Measurements from ENCODE around the gene TBC1D8. TPM values are rescaled to one million over a fixed set of nuclear protein-coding genes. Genes with fewer than 3 reads are reported as not detected.

The TBC1D8 gene
- total RNA-seq, 6 experiments from 2014 or later: 1.2 to 2.0 (median 1.5) TPM

DNA sequence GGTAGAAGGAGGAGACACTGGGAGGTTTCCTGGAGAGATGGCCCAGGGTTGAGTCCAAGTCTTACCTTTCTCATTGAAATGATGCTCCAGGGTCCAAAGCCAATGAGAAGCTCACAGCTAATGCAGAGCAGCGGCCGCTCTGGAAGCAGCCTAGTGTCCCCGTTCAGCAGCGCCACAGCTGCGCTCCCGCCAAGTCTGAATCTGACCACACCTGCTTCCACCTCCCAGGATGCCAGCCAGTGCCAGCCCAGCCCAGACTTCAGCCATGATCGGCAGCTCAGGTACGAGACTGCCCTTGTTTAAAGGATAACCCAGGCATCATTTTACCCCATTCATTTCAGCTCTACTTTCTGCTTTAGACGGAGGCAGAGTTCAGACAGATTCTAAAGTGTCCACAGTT is 161.0 kb downstream of the TBC1D8 start:
- TF ChIP-seq, protein P1, sequence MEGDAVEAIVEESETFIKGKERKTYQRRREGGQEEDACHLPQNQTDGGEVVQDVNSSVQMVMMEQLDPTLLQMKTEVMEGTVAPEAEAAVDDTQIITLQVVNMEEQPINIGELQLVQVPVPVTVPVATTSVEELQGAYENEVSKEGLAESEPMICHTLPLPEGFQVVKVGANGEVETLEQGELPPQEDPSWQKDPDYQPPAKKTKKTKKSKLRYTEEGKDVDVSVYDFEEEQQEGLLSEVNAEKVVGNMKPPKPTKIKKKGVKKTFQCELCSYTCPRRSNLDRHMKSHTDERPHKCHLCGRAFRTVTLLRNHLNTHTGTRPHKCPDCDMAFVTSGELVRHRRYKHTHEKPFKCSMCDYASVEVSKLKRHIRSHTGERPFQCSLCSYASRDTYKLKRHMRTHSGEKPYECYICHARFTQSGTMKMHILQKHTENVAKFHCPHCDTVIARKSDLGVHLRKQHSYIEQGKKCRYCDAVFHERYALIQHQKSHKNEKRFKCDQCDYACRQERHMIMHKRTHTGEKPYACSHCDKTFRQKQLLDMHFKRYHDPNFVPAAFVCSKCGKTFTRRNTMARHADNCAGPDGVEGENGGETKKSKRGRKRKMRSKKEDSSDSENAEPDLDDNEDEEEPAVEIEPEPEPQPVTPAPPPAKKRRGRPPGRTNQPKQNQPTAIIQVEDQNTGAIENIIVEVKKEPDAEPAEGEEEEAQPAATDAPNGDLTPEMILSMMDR (IDR thresholded peaks at IDR 0.05): no peak
- H3K36me3 Mint-ChIP-seq (ENCODE audit: low read depth): 0 out of 2 replicates have a peak, but pooled peaks cover 5% of the 10 kb centered on the region

DNA sequence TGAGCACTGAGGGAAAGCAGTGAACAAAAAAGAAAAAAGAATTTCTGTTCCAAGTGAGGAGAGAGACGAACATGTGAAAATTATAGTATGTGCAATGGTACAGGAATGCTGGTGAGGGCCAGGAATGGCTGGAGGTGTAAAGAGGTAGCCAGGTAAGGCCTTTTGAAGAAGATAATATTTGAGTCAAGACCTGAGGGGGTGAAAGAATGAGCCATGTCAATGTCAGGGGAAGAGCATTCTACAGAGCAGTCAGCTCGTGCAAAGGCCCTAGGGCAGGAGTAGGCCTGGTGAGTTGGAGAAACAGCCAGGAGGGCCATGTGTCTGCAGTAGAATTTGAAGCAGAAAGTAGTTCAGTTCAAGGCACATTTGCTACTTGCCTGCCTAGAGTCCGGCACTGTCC is 161.5 kb downstream of the TBC1D8 start:
- no peak overlapping the region for H3K4me3 Mint-ChIP-seq

More for the DNA sequence above, 161.0 kb downstream of the TBC1D8 start:
- Mint-ChIP-seq H3K27me3 (ENCODE audit: insufficient read depth) (peaks cover 2% of the 10 kb centered on the region), H3K9me3 (no peaks in the 10 kb centered on the region), H3K4me3 (no peak overlapping the region), H3K27ac (no peak overlapping the region), H3K4me1 (ENCODE audit: low read depth) (no peaks in the 10 kb centered on the region)
- DNase-seq: no peak

DNA sequence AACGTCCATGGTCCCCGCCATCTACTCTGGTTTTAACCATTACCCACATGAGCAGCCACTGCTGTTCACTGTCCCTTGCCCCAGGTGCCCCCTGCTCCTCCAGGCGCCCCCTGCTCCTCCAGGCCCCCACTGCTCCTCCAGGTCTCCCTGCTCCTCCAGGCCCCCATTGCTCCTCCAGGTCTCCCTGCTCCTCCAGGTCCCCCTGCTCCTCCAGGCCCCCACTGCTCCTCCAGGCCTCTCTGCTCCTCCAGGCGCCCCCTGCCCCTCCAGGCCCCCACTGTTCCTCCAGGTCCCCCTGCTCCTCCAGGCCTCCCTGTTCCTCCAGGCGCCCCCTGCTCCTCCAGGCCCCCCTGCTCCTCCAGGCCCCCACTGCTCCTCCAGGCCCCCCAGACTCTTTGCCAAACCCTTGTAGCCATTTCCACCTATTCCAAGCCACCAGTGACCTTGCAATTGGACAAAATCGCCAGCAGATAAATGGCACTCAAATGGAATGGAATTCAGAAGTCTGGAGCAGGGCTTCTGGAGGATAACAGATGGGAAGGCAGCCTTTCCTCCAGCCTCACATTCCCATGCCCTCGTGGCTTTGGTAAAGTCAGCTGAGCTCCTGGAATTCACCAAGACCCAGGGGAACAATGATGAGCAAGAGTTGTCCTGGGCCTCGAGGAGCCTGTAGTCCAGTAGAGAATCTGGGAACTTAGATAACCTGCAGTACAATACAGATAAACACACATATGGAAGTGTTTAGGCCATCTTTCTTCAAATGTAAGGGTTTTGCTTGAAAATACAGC is 162.4 kb downstream of the TBC1D8 start:
- Mint-ChIP-seq H3K27ac (no peak overlapping the region), H3K27me3 (ENCODE audit: insufficient read depth) (peaks cover 2% of the 10 kb centered on the region), H3K4me3 (no peak overlapping the region), H3K4me1 (ENCODE audit: low read depth) (peaks cover 10% of the 10 kb centered on the region), H3K9me3 (no peaks in the 10 kb centered on the region), H3K36me3 (ENCODE audit: low read depth) (0 out of 2 replicates have a peak, but pooled peaks cover 5% of the 10 kb centered on the region)
- DNase-seq: no peak
- TF ChIP-seq, protein P1 (IDR thresholded peaks at IDR 0.05): no peak

More for the DNA sequence above, 161.5 kb downstream of the TBC1D8 start:
- no peak overlapping the region for H3K27ac Mint-ChIP-seq
- 0 out of 2 replicates have a peak, but pooled peaks cover 5% of the 10 kb centered on the region for H3K36me3 Mint-ChIP-seq (ENCODE audit: low read depth)
- TF ChIP-seq, protein P1 (IDR thresholded peaks at IDR 0.05): no peak
- DNase-seq: no peak
- no peaks in the 10 kb centered on the region for H3K9me3 Mint-ChIP-seq
- H3K4me1 Mint-ChIP-seq (ENCODE audit: low read depth): peaks cover 2% of the 10 kb centered on the region; the same call in 1 of the 2 replicates
- H3K27me3 Mint-ChIP-seq (ENCODE audit: insufficient read depth): peaks cover 2% of the 10 kb centered on the region

DNA sequence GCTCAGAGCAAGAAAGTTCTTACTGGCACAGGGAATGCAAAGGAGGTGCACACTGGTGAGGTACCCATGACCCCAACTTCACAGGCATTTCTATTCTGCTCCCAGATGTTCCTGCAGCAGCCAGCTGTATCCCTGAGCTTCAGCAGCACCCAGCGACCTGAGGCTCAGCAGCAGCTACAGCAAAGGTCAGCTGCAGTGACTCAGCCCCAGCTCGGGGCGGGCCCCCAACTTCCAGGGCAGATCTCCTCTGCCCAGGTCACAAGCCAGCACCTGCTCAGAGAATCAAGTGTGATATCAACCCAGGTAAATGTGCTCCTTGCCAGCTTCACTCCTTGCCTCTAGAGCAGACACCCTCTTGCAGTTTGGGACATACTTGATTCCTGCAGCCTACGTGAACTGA is 163.2 kb downstream of the TBC1D8 start:
- no peaks in the 10 kb centered on the region for H3K9me3 Mint-ChIP-seq
- TF ChIP-seq, protein P1 (IDR thresholded peaks at IDR 0.05): no peak
- H3K4me3 Mint-ChIP-seq: no peak overlapping the region
- peaks cover 2% of the 10 kb centered on the region for H3K27me3 Mint-ChIP-seq (ENCODE audit: insufficient read depth)
- 0 out of 2 replicates have a peak, but pooled peaks cover 5% of the 10 kb centered on the region for H3K36me3 Mint-ChIP-seq (ENCODE audit: low read depth)
- peaks cover 12% of the 10 kb centered on the region for H3K4me1 Mint-ChIP-seq (ENCODE audit: low read depth)
- DNase-seq: no peak
- H3K27ac Mint-ChIP-seq: no peak overlapping the region

DNA sequence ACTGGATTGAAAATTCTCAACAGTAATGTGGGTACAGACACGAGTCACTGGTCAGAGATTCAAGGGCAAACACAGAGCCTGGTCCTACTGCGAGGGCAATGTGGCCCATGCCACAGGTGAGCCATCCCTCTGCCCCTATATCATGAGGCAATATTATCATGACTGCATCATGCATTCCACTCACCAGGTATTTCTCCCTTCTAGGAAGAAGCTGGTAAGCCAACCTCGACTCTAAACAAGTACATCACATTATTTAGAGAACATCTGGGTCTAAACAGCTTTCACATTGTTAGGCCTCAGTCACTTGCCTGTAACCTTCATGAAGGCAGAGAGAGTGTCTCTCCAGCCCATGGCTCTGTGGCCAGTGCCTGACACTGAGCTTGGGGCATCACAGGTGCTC is 163.6 kb downstream of the TBC1D8 start:
- H3K4me3 Mint-ChIP-seq: no peak overlapping the region
- TF ChIP-seq, protein P1 (IDR thresholded peaks at IDR 0.05): no peak

More for the DNA sequence above, 163.6 kb downstream of the TBC1D8 start:
- H3K36me3 Mint-ChIP-seq (ENCODE audit: low read depth): 0 out of 2 replicates have a peak, but pooled peaks cover 5% of the 10 kb centered on the region
- no peak overlapping the region for H3K27ac Mint-ChIP-seq
- H3K27me3 Mint-ChIP-seq (ENCODE audit: insufficient read depth): peaks cover 2% of the 10 kb centered on the region
- peaks cover 12% of the 10 kb centered on the region for H3K4me1 Mint-ChIP-seq (ENCODE audit: low read depth)
- no peaks in the 10 kb centered on the region for H3K9me3 Mint-ChIP-seq
- DNase-seq: no peak
